A549 (cell line): ENCODE measurements around the gene CNTN5. TPM values are rescaled to one million over a fixed set of nuclear protein-coding genes. Genes with fewer than 3 reads are reported as not detected.

Source experiments
- ATAC-seq, 2 experiments: fragments of 200-7000 bp in 1 of 2; fragments of >200 bp in 1 of 2; cut with Nextera tagmentation in 1 of 2; cut with Tn5 transposase in 1 of 2; 3 replicates each; pipeline versions ENCODE4 v1.8.0 to v1.9.1; 2018 to 2020; ENCODE audit warnings: mild to moderate bottlenecking in 1 of 2, moderate library complexity in 1 of 2
- CTCF ChIA-PET: fragments of 300-600 bp; sonication (Branson Sonifier 250); formaldehyde crosslinking; extraction: SDS; loops from one replicate; lab custom pipeline; 2021; ENCODE audit warnings: antibody characterized with exemption, inconsistent platforms; lab: Yijun Ruan, JAX
- POLR2A ChIA-PET: fragments of 350-600 bp; formaldehyde crosslinking; extraction: SDS; loops from one replicate; lab custom pipeline; 2021; ENCODE audit warnings: antibody characterized with exemption, inconsistent platforms; lab: Yijun Ruan, JAX
- DNase-seq, 2 experiments: peaks; one replicate each; pipeline versions ENCODE4 v3.0.0 to v3.0.0-alpha.2; 2011 to 2016; ENCODE audit warnings: low read depth in 1 of 2, low spot score in 1 of 2
- FAIRE-seq: peaks from 2 replicates; lab custom pipeline; 2011; peaks lifted over from hg19 to GRCh38; lab: Jason Lieb, UNC
- H3K27ac ChIP-seq, 2 experiments: fragments of >200 bp; sonication (Bioruptor Twin); formaldehyde crosslinking; 3 replicates each; pipeline ENCODE4 v1.5.1; 2016 to 2017
- H3K4me1 ChIP-seq: fragments of >200 bp; sonication (Bioruptor Twin); formaldehyde crosslinking; 3 replicates; pipeline ENCODE4 v1.6.1; 2016
- H3K4me2 ChIP-seq: fragments of >200 bp; sonication (Bioruptor Twin); formaldehyde crosslinking; 3 replicates; pipeline ENCODE4 v1.6.1; 2016
- H3K4me3 ChIP-seq: fragments of >200 bp; sonication (Bioruptor Twin); formaldehyde crosslinking; 3 replicates; pipeline ENCODE4 v1.5.1; 2016
- H3K9me3 ChIP-seq: fragments of >200 bp; sonication (Bioruptor Twin); formaldehyde crosslinking; 3 replicates; pipeline ENCODE4 v1.6.1; 2016
- ATOH8 ChIP-seq: fragments of 250-450 bp; sonication (Bioruptor Pico); IDR thresholded peaks from 2 replicates; pipeline ENCODE4 v1.5.0; 2020; ENCODE audit warnings: low read depth, mild to moderate bottlenecking, moderate library complexity
- CBX2 ChIP-seq: fragments of 200-600 bp; sonication (generic); IDR thresholded peaks from 2 replicates; pipeline ENCODE4 v1.6.1; 2016; ENCODE audit warnings: low read depth, mild to moderate bottlenecking, borderline replicate concordance
- EHF ChIP-seq: fragments of 250-450 bp; sonication (Bioruptor Pico); IDR thresholded peaks from 2 replicates; pipeline ENCODE4 v1.5.0; 2020; ENCODE audit warnings: mild to moderate bottlenecking
- ESRRA ChIP-seq: fragments of 150-350 bp; IDR thresholded peaks from 2 replicates; pipeline ENCODE4 v1.6.1; 2014; ENCODE audit warnings: mild to moderate bottlenecking, low read length, borderline replicate concordance
- FOSL2 ChIP-seq, 2 experiments: fragments of 450-650 bp in 1 of 2; fragments of >200 bp in 1 of 2; sonication (Bioruptor Twin) in 1 of 2; formaldehyde crosslinking; IDR thresholded peaks; 2 replicates each; pipeline versions ENCODE4 v1.5.0 to v1.6.1; 2016 to 2020; ENCODE audit warnings: mild to moderate bottlenecking in 1 of 2, moderate library complexity in 1 of 2
- HMGXB4 ChIP-seq: fragments of 250-450 bp; sonication (Bioruptor Pico); IDR thresholded peaks from 2 replicates; pipeline ENCODE4 v1.5.0; 2021; ENCODE audit warnings: mild to moderate bottlenecking, moderate library complexity, borderline replicate concordance
- JUN ChIP-seq, 2 experiments: fragments of >200 bp; sonication (Bioruptor Twin); formaldehyde crosslinking; IDR thresholded peaks; 2 replicates in 1 of 2; 3 replicates in 1 of 2; pipeline ENCODE4 v1.6.1; 2016 to 2017
- JUNB ChIP-seq: fragments of >200 bp; sonication (Bioruptor Twin); formaldehyde crosslinking; IDR thresholded peaks from 2 replicates; pipeline ENCODE4 v1.6.1; 2016
- KDM5A ChIP-seq: fragments of 200-600 bp; sonication (generic); IDR thresholded peaks from 2 replicates; pipeline ENCODE4 v1.6.1; 2016; ENCODE audit warnings: antibody characterized with exemption, mild to moderate bottlenecking
- MAFK ChIP-seq: fragments of 450-650 bp; IDR thresholded peaks from 2 replicates; pipeline ENCODE4 v1.6.1; 2014; ENCODE audit not compliant: partially characterized antibody
- MAZ ChIP-seq: fragments of 150-350 bp; IDR thresholded peaks from 2 replicates; pipeline ENCODE4 v1.6.1; 2014; ENCODE audit warnings: antibody characterized with exemption, low read depth, low read length, borderline replicate concordance
- MYC ChIP-seq: IDR thresholded peaks from 2 replicates; pipeline ENCODE4 v1.6.1; 2012; ENCODE audit warnings: mild to moderate bottlenecking, inconsistent platforms, low read length, improper control_type of control experiment, borderline replicate concordance
- NPAS2 ChIP-seq: fragments of 250-450 bp; sonication (Bioruptor Pico); IDR thresholded peaks from 2 replicates; pipeline ENCODE4 v1.8.0; 2022; ENCODE audit warnings: mild to moderate bottlenecking, moderate library complexity, borderline replicate concordance
- NR3C1 ChIP-seq: fragments of >200 bp; sonication (Bioruptor Twin); formaldehyde crosslinking; IDR thresholded peaks from 3 replicates; pipeline ENCODE4 v1.6.1; 2017
- PHF8 ChIP-seq: fragments of 200-600 bp; sonication (generic); IDR thresholded peaks from 2 replicates; pipeline ENCODE4 v1.6.1; 2016; ENCODE audit warnings: low read depth, mild to moderate bottlenecking, antibody characterized with exemption, moderate library complexity, borderline replicate concordance
- RNF2 ChIP-seq: fragments of 200-600 bp; sonication (generic); IDR thresholded peaks from 2 replicates; pipeline ENCODE4 v1.6.1; 2016; ENCODE audit warnings: low read depth, mild to moderate bottlenecking, antibody characterized with exemption, moderate library complexity, borderline replicate concordance
- SMC3 ChIP-seq: fragments of >200 bp; sonication (Bioruptor Twin); formaldehyde crosslinking; IDR thresholded peaks from 3 replicates; pipeline ENCODE4 v1.6.1; 2018; ENCODE audit warnings: inconsistent platforms
- SREBF2 ChIP-seq: fragments of 450-650 bp; IDR thresholded peaks from 2 replicates; pipeline ENCODE4 v1.6.1; 2014; ENCODE audit warnings: mild to moderate bottlenecking, moderate library complexity
- TFCP2L1 ChIP-seq: fragments of 250-450 bp; sonication (Bioruptor Pico); IDR thresholded peaks from 2 replicates; pipeline ENCODE4 v1.5.0; 2021; ENCODE audit warnings: mild to moderate bottlenecking
- ZC3H11A ChIP-seq: fragments of 450-650 bp; IDR thresholded peaks from 2 replicates; pipeline ENCODE4 v1.6.1; 2014; ENCODE audit warnings: antibody characterized with exemption, mild to moderate bottlenecking
- ZSCAN20 ChIP-seq: fragments of 250-450 bp; sonication (Bioruptor Pico); IDR thresholded peaks from 2 replicates; pipeline ENCODE4 v1.8.0; 2022; ENCODE audit warnings: mild to moderate bottlenecking, moderate library complexity
- WGBS: methylation state at CpG from one replicate; pipeline ENCODE4 v1.1.6; 2017; ENCODE audit errors: missing lambda C conversion rate; 5-methylcytosine and 5-hydroxymethylcytosine counted together
- polyA plus RNA-seq, 4 experiments: library from polyadenylated mRNA; depleted of rRNA in 3 of 4; stranded (reverse); fragments of >200 nt; fragmentation: RNase III in 1 of 4; extraction: RNeasy Plus Mini Kit Qiagen cat#74134 plus additional on column Dnase treatment in 1 of 4; gene quantifications; 2 replicates in 3 of 4; 3 replicates in 1 of 4; pipeline ENCODE4 v1.2.3, GENCODE V29; 2011 to 2017
- TF ChIP-seq, protein P1 (sequence below): fragments of >200 bp; sonication (Bioruptor Twin); formaldehyde crosslinking; IDR thresholded peaks from 3 replicates; pipeline ENCODE4 v1.6.1; 2016

CNTN5 gene
- polyA plus RNA-seq, 2 of the 4 experiments (the other 2 are of a cell fraction), result 0.08 TPM; not detected in 1

DNA sequence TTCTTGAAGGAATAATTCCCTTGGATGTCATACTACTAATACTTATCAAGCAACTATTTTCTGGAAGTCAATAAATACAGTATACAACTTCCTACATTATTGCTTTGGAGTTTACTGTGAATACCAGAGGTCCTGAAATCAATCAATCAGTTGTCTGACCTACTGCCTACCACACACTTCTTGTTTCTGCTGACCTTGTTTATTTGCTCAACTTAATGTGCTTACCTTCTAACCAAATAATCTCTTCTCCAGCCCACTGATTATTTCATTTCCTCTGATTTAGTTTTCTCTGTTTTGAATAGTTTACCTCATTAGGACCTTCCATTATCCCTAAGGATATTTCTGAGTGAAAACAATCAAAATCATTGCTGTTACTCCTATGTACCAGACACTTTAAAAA, 1142.7 kb downstream of the CNTN5 start:
- H3K4me3 ChIP-seq, result no peak overlapping the region
- H3K4me1 ChIP-seq, result no peaks in the 10 kb centered on the region
- DNase-seq (no peak), FAIRE-seq (no peak), ATAC-seq (no peak)
- H3K9me3 ChIP-seq, result no peaks in the 10 kb centered on the region
- no peak for TF ChIP-seq KDM5A
- TF ChIP-seq MAFK, result peak; percentile 28
- no peak for TF ChIP-seq ZC3H11A
- ChIA-PET CTCF (no interaction called here), POLR2A (no interaction called here)
- no peak overlapping the region for H3K27ac ChIP-seq
- no peak overlapping the region for H3K4me2 ChIP-seq

GRCh38 chr11:100174881-100175280, 1154.1 kb downstream of the CNTN5 start:
- H3K27ac ChIP-seq, result no peak overlapping the region
- no peak for TF ChIP-seq PHF8
- no peak for TF ChIP-seq JUN (IDR thresholded peaks at IDR 0.05)
- no peaks in the 10 kb centered on the region for H3K9me3 ChIP-seq
- H3K4me1 ChIP-seq, result no peaks in the 10 kb centered on the region
- WGBS, result 14% methylated on average over 3 of the region's 3 CpGs
- ATAC-seq, result no peak
- FAIRE-seq, result no peak
- no peak overlapping the region for H3K4me3 ChIP-seq
- CTCF ChIA-PET, result no interaction called here
- POLR2A ChIA-PET, result no interaction called here
- no peak overlapping the region for H3K4me2 ChIP-seq
- no peak for DNase-seq

GRCh38 chr11:100176456-100176855, 1155.7 kb downstream of the CNTN5 start:
- Histone ChIP-seq H3K4me2 (no peak overlapping the region), H3K9me3 (no peaks in the 10 kb centered on the region), H3K27ac (no peak overlapping the region), H3K4me1 (no peaks in the 10 kb centered on the region), H3K4me3 (no peak overlapping the region)
- FAIRE-seq, result no peak
- POLR2A ChIA-PET, result no interaction called here
- no peak for DNase-seq
- no peak for TF ChIP-seq ATOH8 (CRISPR knock-in tag)
- no peak for TF ChIP-seq ZSCAN20 (CRISPR knock-in tag)
- TF ChIP-seq NPAS2, result no peak
- TF ChIP-seq RNF2, result no peak
- TF ChIP-seq, all 56 proteins: peak for 0
- no peak for ATAC-seq
- CTCF ChIA-PET, result no interaction called here

DNA sequence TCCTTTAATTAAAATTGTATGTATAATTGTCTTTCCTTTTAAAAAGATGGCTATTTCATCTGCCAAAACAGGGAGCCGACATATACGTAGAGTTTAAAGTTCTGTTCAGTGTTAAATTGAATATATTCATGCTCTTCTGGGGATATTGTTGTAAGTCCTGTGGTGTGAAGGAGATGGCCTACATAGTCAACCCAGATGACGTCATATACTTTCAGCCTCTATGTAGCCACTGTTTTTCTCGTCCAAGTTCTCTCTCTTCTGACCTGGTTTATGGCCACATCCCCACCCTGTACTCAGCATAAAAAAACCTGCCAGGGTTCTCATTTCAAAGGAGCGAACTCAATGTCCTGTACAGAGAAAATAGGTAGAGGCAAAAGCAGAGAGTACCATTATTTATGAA, 1156.9 kb downstream of the CNTN5 start:
- H3K4me1 ChIP-seq, result no peaks in the 10 kb centered on the region
- FAIRE-seq (no peak), ATAC-seq (no peak), DNase-seq (no peak)
- ChIA-PET CTCF (no interaction called here), POLR2A (no interaction called here)
- no peaks in the 10 kb centered on the region for H3K9me3 ChIP-seq
- H3K4me3 ChIP-seq, result no peak overlapping the region
- no peak overlapping the region for H3K4me2 ChIP-seq
- TF ChIP-seq MYC (no peak), EHF (CRISPR knock-in tag) (no peak), JUN (IDR thresholded peaks at IDR 0.05) (no peak), ESRRA (no peak), TFCP2L1 (no peak), MAZ (no peak), JUNB (no peak), SMC3 (no peak)
- TF ChIP-seq, protein P1, sequence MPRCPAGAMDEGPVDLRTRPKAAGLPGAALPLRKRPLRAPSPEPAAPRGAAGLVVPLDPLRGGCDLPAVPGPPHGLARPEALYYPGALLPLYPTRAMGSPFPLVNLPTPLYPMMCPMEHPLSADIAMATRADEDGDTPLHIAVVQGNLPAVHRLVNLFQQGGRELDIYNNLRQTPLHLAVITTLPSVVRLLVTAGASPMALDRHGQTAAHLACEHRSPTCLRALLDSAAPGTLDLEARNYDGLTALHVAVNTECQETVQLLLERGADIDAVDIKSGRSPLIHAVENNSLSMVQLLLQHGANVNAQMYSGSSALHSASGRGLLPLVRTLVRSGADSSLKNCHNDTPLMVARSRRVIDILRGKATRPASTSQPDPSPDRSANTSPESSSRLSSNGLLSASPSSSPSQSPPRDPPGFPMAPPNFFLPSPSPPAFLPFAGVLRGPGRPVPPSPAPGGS, result no peak
- H3K27ac ChIP-seq, result no peak overlapping the region
- 22% methylated on average over 5 of the region's 5 CpGs for WGBS

DNA sequence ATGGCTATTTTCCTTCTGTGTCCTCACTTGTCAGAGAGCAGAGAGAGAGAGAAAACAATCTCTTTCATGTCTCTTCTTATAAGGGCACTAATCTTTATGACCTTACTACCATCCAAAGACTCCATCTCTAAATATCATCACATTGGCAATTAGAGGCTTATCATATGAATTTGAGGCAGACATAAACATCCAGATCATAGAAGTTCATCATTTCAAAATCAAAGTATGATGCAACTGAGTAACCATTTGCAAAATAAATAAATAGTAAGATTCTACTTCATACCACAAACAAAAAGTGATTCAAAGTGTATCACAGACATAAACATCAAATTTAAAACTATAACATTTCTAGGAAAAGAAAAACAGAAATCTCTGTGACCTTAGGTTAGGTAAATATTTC, 1161.6 kb downstream of the CNTN5 start:
- H3K4me3 ChIP-seq, result no peak overlapping the region
- H3K27ac ChIP-seq, result no peak overlapping the region
- DNase-seq, result no peak
- H3K9me3 ChIP-seq, result no peaks in the 10 kb centered on the region
- TF ChIP-seq RNF2, result no peak
- no peak for TF ChIP-seq CBX2
- TF ChIP-seq NR3C1, result no peak
- TF ChIP-seq SREBF2, result no peak
- no peak for TF ChIP-seq HMGXB4 (CRISPR knock-in tag)
- TF ChIP-seq FOSL2 (IDR thresholded peaks at IDR 0.05), result no peak
- TF ChIP-seq FOSL2 (CRISPR knock-in tag; IDR thresholded peaks at IDR 0.05), result no peak
- no peak for ATAC-seq
- ChIA-PET CTCF (no interaction called here), POLR2A (no interaction called here)
- no peak for FAIRE-seq
- H3K4me1 ChIP-seq, result no peaks in the 10 kb centered on the region
- no peak overlapping the region for H3K4me2 ChIP-seq
